AG09309 (cell line): Measurements from ENCODE around the gene COL9A3.
A peak's percentile ranks its signal among the peaks of the same experiment; 100 is the strongest.

ENCODE experiments used
- DNase-seq: peaks from one replicate; pipeline ENCODE4 v3.0.0-alpha.2; 2010; ENCODE audit warnings: low read depth
- H3K4me3 ChIP-seq: 2 replicates; pipeline ENCODE4 v1.5.1; 2011; ENCODE audit warnings: mild to moderate bottlenecking, low read depth, low read length, moderate library complexity; ENCODE audit not compliant: control insufficient read depth
- TF ChIP-seq, protein P1 (sequence below): IDR thresholded peaks from 2 replicates; pipeline ENCODE4 v1.5.1; 2011; ENCODE audit warnings: mild to moderate bottlenecking, low read depth, low read length, inconsistent platforms; ENCODE audit not compliant: insufficient read depth, control insufficient read depth; ENCODE audit errors: missing control alignments

COL9A3 gene

DNA sequence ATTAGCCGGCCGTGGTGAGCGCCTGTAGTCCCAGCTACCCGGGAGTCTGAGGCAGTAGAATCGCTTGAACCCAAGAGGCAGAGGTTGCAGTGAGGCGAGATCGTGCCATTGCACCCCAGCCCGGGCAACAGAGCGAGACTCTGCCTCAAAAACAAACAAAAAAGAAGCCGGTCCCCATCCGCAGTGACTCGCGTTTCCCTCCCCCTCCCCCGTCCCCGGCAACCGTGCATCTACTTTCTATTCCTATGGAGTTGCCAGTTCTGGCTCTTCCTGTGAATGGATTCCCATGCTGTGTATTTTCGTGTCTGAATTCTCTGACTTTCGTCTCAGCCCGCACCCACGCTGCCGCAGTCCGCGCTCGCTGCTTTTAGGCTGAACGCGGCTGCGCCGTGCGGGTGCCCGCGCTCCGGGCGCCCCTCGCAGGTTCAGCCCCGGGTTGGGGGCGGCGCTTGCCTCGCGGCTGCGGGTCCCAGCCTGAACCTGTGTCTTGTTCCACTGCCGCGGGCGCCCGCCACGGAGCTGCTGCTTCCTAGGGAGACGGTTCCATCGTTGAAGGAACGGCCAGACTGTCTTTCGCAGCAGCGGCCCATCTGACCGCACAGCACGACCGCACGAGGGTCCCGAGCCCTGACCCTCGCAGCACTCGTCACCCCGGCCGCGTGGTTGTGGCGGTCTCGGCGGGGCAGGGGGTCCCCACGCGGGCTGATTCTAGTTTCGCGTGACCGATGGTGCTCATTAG lies 21.7 kb upstream of the COL9A3 start:
- DNase-seq, result no peak
- H3K4me3 ChIP-seq, result peak overlapping the region; percentile 66
- TF ChIP-seq, protein P1, sequence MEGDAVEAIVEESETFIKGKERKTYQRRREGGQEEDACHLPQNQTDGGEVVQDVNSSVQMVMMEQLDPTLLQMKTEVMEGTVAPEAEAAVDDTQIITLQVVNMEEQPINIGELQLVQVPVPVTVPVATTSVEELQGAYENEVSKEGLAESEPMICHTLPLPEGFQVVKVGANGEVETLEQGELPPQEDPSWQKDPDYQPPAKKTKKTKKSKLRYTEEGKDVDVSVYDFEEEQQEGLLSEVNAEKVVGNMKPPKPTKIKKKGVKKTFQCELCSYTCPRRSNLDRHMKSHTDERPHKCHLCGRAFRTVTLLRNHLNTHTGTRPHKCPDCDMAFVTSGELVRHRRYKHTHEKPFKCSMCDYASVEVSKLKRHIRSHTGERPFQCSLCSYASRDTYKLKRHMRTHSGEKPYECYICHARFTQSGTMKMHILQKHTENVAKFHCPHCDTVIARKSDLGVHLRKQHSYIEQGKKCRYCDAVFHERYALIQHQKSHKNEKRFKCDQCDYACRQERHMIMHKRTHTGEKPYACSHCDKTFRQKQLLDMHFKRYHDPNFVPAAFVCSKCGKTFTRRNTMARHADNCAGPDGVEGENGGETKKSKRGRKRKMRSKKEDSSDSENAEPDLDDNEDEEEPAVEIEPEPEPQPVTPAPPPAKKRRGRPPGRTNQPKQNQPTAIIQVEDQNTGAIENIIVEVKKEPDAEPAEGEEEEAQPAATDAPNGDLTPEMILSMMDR, result no peak

DNA sequence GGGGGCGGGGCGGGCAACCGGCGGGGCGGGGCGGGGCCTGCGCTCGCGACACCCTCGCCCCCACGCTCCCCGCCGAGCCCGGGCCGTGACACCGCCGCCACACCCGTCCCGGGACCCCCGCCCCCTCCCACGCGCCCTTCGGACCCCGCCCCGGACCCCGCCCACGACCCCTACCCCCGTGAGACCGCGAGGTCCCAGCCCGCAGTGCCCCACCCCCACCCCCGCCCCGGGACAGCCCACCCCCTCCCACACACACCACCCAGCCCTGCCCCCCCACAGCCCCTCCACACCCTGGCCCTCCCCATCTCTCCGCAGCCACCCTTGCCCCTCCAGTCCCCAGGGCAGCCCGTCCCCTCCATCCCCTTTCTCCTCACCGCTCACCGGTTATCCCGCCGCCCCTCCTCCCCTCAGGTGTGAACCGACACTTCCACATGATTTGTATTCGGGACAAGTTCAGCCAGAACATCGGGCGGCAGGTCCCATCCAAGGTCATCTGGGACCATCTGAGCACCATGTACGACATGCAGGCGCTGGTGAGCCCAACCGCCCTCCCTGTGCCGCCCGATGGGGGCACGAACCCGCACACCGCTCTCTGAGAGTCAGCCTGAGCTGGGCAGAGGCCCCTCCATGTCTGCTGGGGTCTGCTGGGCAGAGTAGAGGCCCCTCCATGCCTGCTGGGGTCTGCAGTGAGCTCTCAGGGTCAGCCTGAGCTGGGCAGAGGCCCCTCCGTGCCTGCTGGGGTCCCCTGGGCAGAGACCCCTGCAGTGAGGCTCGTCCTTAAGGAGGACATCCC lies 20.0 kb upstream of the COL9A3 start:
- peak overlapping the region; percentile 57 for H3K4me3 ChIP-seq
- TF ChIP-seq, protein P1, result no peak
- no peak for DNase-seq

DNA sequence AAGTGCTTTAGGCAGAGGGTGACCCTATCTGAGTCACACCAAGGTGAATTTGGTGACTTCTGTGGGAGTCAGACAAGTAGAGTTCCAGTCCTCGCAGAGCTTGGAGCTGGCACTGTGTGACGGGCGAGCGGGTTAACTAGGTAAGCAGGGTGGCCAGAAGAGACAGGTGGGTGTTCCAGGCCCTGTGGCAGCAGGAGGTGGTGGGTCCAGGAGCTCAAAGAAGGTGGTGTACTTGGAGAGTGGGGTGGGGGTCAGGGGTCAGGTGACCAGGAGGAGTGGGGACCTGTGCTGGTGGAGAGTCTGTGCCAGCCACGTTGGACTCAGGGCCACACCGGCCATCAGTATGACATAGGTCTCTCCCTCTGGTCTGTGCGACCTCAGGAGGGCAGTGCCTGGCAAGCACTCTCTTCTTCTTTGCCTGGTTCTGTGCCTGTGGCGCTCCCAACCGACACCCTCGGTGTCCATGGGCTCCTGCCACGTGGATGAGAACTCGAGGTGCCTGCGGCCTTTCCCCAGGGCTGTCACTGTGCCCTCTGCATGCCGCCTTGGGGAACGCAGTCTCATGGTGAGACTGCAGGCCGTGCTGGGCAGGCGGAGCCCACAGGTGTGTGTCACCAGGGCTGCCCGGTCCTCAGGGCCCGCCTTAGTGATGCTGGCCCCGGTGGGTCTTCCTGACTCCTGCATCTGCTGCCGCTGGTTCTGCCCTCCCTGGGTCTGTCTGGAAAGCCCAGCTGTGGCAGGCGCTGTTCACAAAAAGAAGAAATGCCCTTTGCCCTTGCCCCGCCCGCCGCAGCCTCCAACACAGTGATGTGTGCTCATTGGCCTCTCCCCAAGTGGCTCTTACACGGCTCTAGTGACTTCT lies 18.9 kb upstream of the COL9A3 start:
- no peak overlapping the region; the same call in 1 of the 2 replicates for H3K4me3 ChIP-seq
- TF ChIP-seq, protein P1, result no peak
- no peak for DNase-seq

DNA sequence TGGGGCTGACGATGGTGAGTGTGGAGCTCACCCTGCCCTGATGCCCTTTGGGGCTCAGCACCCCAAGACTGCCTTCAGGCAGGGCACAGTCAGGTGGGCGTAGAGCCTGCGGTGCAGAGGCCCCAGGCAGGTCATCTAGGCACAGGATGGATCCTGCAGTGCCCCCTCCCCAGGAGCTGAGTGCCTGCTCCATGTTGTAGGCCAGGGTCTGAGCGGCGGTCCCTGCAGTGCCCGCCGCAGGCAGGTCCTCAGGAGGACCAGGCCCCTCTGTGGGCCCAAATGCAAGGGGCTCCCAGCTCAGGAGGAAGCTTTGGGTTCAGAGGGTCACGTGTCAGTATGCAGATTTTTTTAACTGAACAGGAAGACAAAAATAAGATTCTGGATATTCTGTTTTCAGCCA lies 17.8 kb upstream of the COL9A3 start:
- TF ChIP-seq, protein P1, result no peak
- DNase-seq, result no peak
- H3K4me3 ChIP-seq, result no peak overlapping the region

DNA sequence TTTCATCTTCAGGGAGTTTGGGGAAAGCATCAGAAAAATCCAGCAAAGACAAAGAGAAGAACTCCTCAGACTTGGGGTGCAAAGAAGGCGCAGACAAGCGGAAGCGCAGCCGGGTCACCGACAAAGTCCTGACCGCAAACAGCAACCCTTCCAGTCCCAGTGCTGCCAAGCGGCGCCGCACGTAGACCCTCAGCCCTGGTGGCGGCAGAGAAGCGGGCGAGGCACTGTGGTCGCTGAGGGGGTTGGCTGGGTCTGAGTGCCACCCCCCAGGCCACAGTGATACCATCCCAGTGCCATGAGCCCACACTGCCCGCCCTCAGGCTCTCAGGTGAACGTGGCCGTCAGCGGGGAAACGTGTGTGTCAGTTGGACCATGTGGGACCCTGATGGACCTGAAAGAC lies 17.4 kb upstream of the COL9A3 start:
- DNase-seq, result no peak
- H3K4me3 ChIP-seq, result no peak overlapping the region
- TF ChIP-seq, protein P1, result no peak

DNA sequence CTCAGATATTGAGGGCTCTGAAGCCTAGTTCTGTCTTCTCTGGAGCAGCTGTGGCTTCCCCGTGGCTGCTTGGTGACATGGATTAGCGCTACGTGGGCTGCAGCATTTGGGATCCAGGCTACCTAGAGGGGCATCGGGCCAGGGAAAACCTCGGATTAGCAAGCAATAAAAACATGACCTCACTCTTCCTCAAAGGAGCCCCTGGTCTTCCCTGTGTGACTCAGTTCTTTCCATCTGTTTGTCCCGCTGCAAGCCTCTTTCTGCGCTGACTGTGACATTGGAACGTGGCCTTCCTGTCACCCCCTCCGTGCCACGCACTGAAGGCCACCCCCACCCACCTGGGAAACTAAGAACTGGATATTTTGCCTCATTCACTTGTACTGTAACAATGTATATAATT lies 17.0 kb upstream of the COL9A3 start:
- TF ChIP-seq, protein P1, result no peak
- no peak for DNase-seq
- no peak overlapping the region for H3K4me3 ChIP-seq
